NCI-H446 treated with DMSO at 0.1 percent for 48 hours (cell line): Measurements from ENCODE around the gene SBK1.
"Not testable (repeated sequence)": the region's sequence is repeated elsewhere in the genome, so short reads cannot be mapped to it uniquely, and the experiment has no call there.

ENCODE experiments used
- DNase-seq: peaks from one replicate; lab custom pipeline; 2025; lab: John Stamatoyannopoulos, UW

The SBK1 gene

DNA sequence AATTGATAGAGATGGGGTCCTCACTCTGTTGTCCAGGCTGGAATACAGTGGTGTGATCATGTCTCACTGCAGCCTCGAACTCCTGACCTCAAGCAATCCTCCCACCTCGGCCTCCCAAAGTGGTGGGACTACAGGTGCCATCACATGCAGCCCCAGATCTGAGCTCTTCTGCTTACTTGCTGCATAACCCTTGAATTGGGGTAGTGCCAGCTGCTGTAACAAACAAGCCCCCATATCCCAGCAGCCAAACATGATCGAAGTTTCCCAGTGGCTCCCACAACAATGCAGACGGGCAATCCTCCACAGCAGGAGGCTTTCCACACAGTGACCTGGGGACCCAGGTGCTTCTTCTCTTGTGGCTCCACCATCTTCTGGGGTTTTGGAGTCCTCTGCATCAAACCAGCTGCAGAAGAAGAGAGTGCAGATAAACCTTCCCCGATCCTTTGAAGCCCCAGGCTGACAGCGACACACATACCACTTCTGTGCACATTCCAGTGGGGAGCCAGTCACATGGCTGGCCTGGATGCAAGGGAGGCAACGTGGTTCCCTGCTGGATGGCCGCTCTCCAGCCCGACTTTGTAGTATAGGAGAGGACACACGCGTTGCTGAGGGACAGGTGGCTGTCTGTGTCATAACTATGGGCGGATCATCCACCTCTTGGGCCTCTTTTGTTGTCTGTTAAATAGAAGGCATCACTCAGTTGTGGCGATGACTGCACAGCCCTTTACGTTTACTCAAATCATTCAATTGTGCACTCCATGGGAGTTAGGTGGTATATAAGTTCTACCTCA, 16.7 kb downstream of the SBK1 start:
- no peak for DNase-seq

DNA sequence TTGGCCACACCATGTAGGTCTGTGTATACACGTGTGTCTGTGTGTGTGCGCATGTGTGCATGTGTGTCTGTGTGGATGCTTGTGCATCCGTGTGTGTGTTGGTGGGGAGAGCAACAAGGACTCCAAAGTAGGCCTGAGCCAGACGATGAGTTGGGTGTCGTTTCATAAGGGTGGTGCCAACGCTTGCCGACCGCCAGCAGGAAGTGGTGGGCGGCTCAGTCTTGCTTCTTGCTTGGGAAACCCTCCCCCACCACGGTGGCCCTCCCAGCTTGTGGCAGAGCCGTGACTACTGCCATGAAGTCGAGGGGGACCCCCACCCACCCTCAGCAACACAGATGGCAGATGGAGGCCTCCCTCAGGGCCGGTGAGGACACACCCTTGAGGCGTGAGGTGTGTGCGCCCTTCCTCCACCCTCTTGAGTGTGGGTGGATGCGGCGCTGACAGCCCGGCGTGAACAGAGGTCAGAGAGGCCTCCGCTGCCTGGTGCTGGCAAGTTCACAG, 17.5 kb downstream of the SBK1 start:
- DNase-seq = no peak

GRCh38 chr16:28310796-28311195, 18.5 kb downstream of the SBK1 start:
- DNase-seq = no peak

DNA sequence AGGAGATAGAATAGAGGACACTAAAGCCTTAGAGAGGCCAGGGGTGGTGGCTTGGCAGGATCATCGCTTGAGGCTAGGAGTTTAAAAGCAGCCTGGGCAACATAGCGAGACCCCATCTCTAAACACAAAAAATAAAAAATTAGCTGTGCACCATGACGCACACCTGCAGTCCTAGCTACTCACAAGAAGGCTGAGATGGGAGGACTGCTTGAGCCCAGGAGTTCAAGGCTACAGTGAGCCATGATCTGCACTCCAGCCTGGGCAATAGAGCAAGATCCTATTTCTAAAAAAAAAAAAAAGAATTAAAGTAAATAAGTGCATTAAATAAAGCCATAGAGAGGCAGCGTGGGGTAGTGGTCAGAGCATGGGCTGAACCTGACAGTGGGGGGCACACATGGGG, 19.1 kb downstream of the SBK1 start:
- no peak for DNase-seq

GRCh38 chr16:28311913-28312312, 19.6 kb downstream of the SBK1 start:
- no peak for DNase-seq

DNA sequence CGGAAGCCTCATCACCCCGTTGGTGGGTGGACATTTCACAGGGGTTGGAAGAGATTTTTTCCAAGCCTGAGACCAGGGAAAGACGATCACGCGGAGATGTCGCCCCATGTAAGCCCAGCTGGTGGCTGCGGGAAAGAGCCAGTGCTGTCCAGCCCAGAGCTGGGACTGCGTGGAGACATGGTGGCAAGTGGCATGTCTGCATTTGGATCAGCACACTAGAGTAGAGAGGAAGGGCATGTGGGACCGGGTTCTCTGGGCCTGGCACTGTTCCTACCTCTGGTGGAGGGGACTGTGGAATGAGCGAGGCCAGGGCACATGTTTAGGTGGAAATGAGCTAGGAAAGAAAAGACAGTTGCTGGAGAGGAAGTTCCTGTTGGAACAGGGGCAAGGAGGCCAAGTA, 20.0 kb downstream of the SBK1 start:
- no peak for DNase-seq

GRCh38 chr16:28313587-28313986, 21.3 kb downstream of the SBK1 start:
- DNase-seq = no peak

DNA sequence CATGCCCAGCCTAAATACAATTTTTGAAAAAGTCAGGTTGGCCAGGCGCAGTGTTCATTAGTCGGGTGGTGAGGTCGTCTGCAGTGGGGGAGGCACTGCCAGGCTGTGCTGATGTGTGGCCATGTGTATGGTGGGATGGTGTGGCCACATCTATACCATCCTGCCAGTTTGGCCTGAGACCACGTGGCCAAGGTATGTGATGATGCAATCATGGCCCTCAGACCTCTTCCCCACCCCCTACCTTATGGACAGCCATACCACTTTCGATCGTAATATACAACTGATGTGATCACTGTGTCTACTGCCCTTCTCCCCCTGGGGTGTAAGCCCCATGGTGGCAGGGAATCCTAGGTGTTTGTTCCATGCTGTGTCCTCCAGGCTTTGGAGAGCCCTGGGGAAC, 23.7 kb downstream of the SBK1 start:
- no peak for DNase-seq

GRCh38 chr16:28317040-28317880, 24.9 kb downstream of the SBK1 start:
- no peak for DNase-seq

DNA sequence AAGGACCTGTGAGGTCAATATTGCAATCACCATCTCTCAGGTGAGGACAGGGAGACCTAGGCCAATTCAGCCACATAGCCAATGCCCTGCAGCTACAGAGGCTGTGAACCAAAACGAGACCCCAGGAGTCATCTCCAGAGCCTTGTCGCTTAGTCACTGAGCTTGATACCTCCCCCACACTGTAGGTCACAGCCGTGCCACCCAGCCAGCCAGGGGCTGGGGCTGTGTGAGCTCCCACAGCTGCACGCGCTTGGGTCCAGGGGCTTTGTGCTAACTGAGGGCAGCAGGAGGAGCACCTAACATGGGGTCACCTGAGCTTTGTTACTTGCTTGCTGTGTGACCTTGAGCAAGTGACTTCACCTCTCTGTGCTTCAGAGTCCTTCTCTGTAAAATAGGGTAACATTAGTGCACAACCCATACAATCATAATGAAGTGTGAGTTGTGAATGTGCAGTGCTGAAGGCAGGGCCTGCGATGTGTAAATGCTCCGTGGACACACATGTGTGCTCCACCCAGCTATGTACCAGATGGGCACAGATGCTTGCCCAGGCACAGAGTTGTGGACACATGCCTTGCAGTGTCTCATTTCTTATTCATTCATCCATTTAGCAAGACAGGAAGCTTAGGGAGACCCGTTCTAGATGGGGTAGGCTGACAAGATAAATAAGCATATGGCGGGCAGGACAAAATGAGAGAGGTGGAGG, 25.9 kb downstream of the SBK1 start:
- DNase-seq = no peak

GRCh38 chr16:28319476-28320022, 27.2 kb downstream of the SBK1 start:
- DNase-seq = no peak

DNA sequence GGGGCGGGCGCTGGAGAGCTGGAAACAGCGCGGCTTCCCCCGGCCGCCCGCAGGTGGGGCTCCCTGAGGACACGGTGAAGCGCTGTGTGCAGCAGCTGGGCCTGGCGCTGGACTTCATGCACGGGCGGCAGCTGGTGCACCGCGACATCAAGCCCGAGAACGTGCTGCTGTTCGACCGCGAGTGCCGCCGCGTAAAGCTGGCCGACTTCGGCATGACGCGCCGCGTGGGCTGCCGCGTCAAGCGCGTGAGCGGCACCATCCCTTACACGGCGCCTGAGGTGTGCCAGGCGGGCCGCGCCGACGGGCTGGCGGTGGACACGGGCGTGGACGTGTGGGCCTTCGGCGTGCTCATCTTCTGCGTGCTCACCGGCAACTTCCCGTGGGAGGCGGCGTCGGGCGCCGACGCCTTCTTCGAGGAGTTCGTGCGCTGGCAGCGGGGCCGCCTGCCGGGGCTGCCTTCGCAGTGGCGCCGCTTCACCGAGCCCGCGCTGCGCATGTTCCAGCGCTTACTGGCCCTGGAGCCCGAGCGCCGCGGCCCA, 27.8 kb downstream of the SBK1 start:
- no peak for DNase-seq

DNA sequence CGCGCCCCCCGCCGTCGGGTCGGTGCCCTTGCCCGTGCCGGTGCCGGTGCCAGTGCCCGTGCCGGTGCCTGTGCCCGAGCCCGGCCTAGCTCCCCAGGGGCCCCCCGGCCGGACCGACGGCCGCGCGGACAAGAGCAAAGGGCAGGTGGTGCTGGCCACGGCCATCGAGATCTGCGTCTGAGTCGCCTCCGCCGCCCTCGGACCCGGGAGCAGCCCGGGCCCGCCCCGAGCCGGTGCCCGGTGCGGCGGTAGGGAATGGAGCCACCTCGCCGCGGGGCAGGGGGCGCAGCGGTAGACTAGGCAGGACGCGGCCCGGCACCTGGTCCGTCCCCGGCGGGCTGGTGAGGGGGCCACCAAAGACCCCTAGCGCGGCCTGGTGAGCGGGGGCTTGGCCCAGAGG, 28.4 kb downstream of the SBK1 start:
- DNase-seq = no peak

DNA sequence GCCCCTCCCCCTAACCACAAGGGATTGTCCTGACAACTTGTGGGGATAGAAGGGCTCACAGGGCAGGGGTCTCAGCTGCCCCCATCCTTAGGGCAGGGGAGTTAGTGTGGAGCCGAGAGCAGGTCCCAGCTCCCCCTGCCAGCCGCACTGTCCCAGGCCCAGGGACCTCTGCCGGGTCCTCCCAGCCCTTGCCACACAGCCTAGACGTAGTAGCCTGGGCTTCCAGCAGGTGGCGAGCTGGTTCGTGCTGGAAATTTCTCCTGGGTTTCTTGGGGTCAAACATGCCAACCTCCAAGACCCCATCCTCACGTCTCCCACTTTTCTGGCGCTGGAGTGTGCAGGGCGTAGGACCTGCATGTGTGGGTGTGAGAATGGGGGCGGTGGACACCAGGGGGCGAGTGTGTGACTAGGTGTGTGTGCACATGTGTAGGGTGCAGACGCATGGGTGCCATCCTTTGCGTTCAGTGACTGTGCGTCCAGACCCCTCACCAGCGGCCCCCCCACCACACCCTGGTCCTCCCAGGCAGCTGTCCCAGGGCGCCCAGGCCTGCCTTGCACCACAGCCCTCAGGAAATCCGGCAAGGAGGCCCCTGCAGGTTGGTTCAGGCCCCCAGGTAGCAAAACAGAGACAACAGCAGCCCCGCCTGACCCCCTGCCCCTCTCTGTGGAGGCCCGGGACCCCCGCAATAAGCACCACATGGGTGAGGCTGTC, 29.5 kb downstream of the SBK1 start:
- no peak for DNase-seq

DNA sequence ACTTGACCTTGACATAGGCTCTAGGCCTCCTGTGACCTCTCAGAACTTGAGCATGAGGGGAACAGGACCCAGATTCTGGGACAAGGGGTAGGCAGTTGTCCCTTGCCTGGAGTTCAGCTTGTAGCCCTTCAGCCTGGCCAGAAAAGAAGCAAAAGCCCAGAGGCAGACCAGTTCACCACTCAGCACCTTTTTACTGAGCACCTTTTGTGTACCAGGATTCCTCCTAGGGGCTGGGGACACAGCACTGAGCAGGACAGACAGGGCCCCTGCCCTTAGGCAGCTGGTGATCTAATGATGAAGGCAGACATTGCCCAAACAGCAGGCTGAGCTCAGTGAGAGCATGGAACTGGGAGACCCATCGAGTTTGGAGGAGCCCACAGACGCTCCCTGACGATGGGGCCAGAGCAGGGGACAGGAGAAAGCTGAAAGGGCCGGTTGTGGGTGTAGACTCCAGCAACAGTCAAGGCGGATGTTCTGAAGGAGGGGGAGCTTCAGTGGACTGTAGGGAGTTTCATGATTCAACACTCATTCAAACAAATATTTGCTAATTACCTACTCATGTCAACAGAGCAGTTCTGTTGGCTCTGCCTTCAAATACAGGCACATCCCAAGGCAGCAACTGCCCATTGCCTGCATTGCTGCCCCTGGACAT, 32.0 kb downstream of the SBK1 start:
- no peak for DNase-seq

- no peak for DNase-seq
Observed at GRCh38 chr16:28324887-28325279, 32.6 kb downstream of the SBK1 start.

DNA sequence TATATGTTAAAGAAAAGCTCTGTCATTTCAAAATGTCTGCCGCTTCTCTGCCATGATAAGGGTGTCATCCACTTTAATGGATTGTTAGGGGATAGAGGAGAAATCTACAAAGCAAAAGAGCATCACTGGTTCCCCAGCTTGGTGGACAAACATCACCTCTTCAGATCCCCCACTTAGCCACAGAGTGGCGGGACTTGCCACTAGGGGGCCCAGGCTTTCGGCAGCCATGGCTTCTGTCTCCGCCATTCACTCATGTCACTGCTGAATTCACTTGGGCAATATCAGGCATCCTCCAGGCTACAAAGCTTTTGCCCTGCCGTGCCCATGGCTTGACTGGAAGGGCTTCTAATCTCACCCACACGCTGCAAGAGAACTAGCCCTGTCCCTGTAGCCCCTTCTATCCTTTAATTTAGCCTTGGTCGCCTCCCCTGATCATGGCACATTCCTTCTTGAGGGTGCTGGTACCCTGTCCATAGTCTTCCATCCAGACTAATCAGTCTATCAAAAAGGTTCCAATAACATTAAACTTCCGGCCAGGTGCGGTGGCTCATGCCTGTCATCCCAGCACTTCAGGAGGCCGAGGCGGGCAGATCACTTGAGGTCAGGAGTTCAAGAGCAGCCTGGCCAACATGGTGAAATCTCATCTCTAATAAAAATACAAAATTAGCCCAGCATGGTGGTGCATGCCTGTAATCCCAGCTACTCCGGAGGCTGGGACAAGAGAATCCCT, 34.7 kb downstream of the SBK1 start:
- no peak for DNase-seq

DNA sequence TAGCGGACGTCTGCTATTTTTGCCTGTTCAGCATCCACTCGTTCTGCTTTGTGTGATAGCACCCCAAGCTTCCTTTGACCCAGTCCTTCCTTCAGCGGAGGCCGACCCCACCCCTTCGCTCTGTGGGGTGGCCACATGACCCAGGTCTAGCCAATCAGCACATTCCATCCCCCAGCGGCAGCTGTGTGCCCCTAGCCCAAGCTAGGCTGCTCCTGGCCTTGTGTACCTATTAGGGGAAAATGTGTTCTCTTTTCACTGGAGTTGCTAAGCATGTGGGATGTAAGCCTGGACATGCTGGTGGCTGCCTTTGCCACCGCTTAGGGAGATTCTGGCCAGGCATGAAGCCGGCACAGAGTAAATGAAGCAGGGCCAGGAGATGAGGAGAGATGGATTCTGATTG, 37.9 kb downstream of the SBK1 start:
- DNase-seq = not testable (repeated sequence)

DNA sequence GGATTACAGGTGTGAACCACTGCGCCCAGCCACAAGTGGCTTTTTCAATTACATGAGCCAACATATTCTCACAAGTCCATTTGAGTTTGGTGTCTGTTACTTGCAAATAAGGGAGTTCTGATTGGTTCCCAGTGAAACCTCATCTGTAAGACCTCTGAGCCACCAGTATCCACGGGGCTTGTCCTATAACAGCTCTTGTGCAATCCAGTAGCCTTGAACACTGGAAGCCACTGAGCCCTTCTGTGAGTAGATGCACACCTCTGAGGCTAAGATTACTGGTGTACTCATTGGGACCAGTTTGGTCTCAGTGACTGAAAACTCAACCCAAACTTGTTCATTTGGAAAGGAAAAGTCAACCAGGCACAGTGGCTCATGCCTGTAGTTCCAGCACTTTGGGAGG, 38.7 kb downstream of the SBK1 start:
- not testable (repeated sequence) for DNase-seq

DNA sequence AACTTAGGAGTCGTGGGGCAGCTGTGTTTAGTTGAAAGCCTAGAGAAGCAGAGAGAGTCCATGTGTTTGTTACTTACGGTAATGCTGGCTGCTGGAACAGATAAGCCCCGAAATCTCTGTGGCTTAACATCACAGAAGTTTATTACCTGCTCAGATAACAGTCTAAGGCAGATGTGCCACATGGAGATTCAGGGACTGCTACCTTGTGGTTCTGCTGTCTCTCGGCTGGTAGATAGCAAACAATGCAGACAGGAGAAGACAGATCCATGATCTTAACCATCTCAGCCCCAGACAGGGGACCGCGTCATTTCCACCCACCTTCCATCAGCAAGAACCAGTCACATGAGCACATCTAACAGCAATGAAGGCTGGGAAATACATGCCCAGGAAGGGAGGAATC, 40.3 kb downstream of the SBK1 start:
- DNase-seq = not testable (repeated sequence)
